Nephron (organoid): Measurements from ENCODE around the gene CCDC192.

ENCODE experiments used
- H3K27ac Mint-ChIP-seq, 3 experiments: 2 replicates each; pipeline ENCODE4 v1.8.0; 2020; ENCODE audit warnings: mixed read lengths in 3 of 3, mild to moderate bottlenecking in 2 of 3, moderate library complexity in 1 of 3
- H3K27me3 Mint-ChIP-seq: 2 replicates; pipeline ENCODE4 v1.8.0; 2021; ENCODE audit warnings: low read depth, mild to moderate bottlenecking, moderate library complexity, mixed read lengths
- H3K36me3 Mint-ChIP-seq: 2 replicates; pipeline ENCODE4 v1.8.0; 2020; ENCODE audit warnings: low read depth, mixed read lengths
- H3K4me1 Mint-ChIP-seq: 2 replicates; pipeline ENCODE4 v1.8.0; 2020; ENCODE audit warnings: mixed read lengths
- H3K4me3 Mint-ChIP-seq, 3 experiments: 2 replicates each; pipeline ENCODE4 v1.8.0; 2020; ENCODE audit warnings: mild to moderate bottlenecking in 3 of 3, mixed read lengths in 3 of 3, moderate library complexity in 2 of 3
- H3K9me3 Mint-ChIP-seq: 2 replicates; pipeline ENCODE4 v1.8.0; 2020; ENCODE audit warnings: mixed read lengths
- TF ChIP-seq, protein P1 (sequence below), 3 experiments: fragments of 200-600 bp; sonication (generic); IDR thresholded peaks; one replicate each; pipeline ENCODE4 v1.5.0; 2021; ENCODE audit warnings: antibody characterized with exemption in 3 of 3; ENCODE audit not compliant: unreplicated experiment in 3 of 3

Gene CCDC192

GRCh38 chr5:127978738-127979300 is 275.6 kb downstream of the CCDC192 start:
- H3K27ac Mint-ChIP-seq: no peak overlapping the region
- TF ChIP-seq, protein P1, sequence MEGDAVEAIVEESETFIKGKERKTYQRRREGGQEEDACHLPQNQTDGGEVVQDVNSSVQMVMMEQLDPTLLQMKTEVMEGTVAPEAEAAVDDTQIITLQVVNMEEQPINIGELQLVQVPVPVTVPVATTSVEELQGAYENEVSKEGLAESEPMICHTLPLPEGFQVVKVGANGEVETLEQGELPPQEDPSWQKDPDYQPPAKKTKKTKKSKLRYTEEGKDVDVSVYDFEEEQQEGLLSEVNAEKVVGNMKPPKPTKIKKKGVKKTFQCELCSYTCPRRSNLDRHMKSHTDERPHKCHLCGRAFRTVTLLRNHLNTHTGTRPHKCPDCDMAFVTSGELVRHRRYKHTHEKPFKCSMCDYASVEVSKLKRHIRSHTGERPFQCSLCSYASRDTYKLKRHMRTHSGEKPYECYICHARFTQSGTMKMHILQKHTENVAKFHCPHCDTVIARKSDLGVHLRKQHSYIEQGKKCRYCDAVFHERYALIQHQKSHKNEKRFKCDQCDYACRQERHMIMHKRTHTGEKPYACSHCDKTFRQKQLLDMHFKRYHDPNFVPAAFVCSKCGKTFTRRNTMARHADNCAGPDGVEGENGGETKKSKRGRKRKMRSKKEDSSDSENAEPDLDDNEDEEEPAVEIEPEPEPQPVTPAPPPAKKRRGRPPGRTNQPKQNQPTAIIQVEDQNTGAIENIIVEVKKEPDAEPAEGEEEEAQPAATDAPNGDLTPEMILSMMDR (IDR thresholded peaks at IDR 0.05; ENCODE audit: unreplicated experiment in 3 of 3): no peak
- H3K9me3 Mint-ChIP-seq: no peaks in the 10 kb centered on the region
- no peak overlapping the region for H3K4me3 Mint-ChIP-seq
- H3K36me3 Mint-ChIP-seq: no peaks in the 10 kb centered on the region
- H3K4me1 Mint-ChIP-seq: peaks cover 8% of the 10 kb centered on the region
- H3K27me3 Mint-ChIP-seq: no peaks in the 10 kb centered on the region

DNA sequence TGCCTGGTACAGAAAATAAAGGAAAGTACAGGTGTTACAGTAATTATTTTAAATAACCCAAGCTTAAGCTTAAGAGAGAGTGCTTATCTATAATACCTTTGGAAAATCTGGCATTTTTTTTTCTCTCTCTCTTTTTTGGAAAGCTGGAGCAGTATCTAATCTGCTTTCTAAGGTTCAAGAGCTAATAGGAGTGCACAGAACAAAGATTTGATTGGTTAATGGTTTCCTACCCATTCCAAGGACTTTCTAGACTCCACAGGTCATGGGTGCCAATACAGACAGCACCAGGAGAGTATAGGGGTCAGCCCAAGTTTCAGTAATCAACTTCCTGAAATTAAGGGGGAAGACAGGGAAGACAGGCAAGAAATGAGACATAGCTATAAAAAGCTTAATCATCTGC is 276.3 kb downstream of the CCDC192 start:
- TF ChIP-seq, protein P1 (IDR thresholded peaks at IDR 0.05; ENCODE audit: unreplicated experiment in 3 of 3): no peak
- Mint-ChIP-seq H3K9me3 (no peaks in the 10 kb centered on the region), H3K36me3 (no peaks in the 10 kb centered on the region), H3K27me3 (no peaks in the 10 kb centered on the region), H3K4me1 (peaks cover 8% of the 10 kb centered on the region), H3K4me3 (no peak overlapping the region), H3K27ac (no peak overlapping the region)

DNA sequence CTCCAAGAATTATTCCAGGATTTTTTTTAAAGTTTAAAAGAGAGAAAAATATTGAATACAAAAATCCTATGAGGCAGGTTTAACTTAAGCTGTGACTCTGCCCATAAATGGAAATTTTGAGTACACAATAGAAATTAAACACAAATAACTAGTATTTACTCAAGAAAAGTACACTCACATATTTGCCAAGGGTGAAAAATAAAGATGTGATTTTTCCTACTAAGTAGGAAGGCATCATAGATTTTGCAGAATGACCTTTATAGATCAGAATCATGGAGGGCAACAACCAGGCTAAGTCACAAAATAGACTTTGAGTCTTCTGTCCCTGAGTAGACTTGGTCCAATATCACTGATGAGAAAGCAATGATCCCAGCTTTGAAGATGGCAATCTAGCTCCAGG is 277.7 kb downstream of the CCDC192 start:
- no peaks in the 10 kb centered on the region for H3K36me3 Mint-ChIP-seq
- peaks cover 8% of the 10 kb centered on the region for H3K4me1 Mint-ChIP-seq
- H3K9me3 Mint-ChIP-seq: no peaks in the 10 kb centered on the region
- H3K4me3 Mint-ChIP-seq: no peak overlapping the region
- no peak overlapping the region for H3K27ac Mint-ChIP-seq
- TF ChIP-seq, protein P1 (IDR thresholded peaks at IDR 0.05; ENCODE audit: unreplicated experiment in 3 of 3): no peak
- no peaks in the 10 kb centered on the region for H3K27me3 Mint-ChIP-seq

GRCh38 chr5:127981498-127981897 is 278.3 kb downstream of the CCDC192 start:
- no peaks in the 10 kb centered on the region for H3K9me3 Mint-ChIP-seq
- H3K4me3 Mint-ChIP-seq: no peak overlapping the region
- TF ChIP-seq, protein P1 (IDR thresholded peaks at IDR 0.05; ENCODE audit: unreplicated experiment in 3 of 3): no peak
- H3K27me3 Mint-ChIP-seq: no peaks in the 10 kb centered on the region
- no peak overlapping the region for H3K27ac Mint-ChIP-seq
- H3K36me3 Mint-ChIP-seq: no peaks in the 10 kb centered on the region
- H3K4me1 Mint-ChIP-seq: peaks cover 11% of the 10 kb centered on the region

GRCh38 chr5:127985811-127986325 is 282.7 kb downstream of the CCDC192 start:
- TF ChIP-seq, protein P1 (IDR thresholded peaks at IDR 0.05; ENCODE audit: unreplicated experiment in 3 of 3): no peak
- Mint-ChIP-seq H3K4me1 (peaks cover 23% of the 10 kb centered on the region), H3K36me3 (no peaks in the 10 kb centered on the region), H3K27ac (no peak overlapping the region), H3K9me3 (peaks cover 6% of the 10 kb centered on the region), H3K4me3 (no peak overlapping the region), H3K27me3 (no peaks in the 10 kb centered on the region)
